ENCODE results near the gene TH.

DNA sequence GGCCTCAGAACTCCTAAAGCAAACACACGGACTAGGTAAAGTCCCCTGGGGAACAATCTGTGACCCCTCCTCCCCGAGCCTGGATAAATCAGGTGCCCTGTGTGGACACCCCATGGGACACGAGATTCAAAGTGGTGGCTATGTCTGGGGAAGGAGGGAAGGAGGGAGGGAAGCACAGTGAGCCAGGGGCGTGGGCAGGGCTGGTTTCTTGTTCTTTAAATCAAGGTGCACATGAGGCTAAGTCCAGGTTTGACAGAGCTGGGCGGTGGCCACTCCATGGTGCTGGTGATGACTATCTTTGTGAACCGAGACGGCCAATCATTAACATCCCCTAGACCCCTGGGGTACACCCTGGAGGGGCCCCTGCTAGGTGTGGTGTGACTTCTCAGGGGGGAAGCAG lies 20.3 kb upstream of the TH start:
- TF ChIP-seq, protein P1, sequence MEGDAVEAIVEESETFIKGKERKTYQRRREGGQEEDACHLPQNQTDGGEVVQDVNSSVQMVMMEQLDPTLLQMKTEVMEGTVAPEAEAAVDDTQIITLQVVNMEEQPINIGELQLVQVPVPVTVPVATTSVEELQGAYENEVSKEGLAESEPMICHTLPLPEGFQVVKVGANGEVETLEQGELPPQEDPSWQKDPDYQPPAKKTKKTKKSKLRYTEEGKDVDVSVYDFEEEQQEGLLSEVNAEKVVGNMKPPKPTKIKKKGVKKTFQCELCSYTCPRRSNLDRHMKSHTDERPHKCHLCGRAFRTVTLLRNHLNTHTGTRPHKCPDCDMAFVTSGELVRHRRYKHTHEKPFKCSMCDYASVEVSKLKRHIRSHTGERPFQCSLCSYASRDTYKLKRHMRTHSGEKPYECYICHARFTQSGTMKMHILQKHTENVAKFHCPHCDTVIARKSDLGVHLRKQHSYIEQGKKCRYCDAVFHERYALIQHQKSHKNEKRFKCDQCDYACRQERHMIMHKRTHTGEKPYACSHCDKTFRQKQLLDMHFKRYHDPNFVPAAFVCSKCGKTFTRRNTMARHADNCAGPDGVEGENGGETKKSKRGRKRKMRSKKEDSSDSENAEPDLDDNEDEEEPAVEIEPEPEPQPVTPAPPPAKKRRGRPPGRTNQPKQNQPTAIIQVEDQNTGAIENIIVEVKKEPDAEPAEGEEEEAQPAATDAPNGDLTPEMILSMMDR (IDR thresholded peaks at IDR 0.05), result no peak
- no peak for TF ChIP-seq POLR2A (IDR thresholded peaks at IDR 0.05)
